Mucosa of descending colon (tissue), 3 donors: ENCODE data around the gene PKDCC. TPM values are rescaled to one million over a fixed set of nuclear protein-coding genes. Genes with fewer than 3 reads are reported as not detected.

Experiments used
- ATAC-seq: fragments of 200-7000 bp; cut with Tn5 transposase; one replicate; pipeline ENCODE4 v1.9.1; 2020; ENCODE audit warnings: mild to moderate bottlenecking, moderate library complexity
- DNase-seq, 3 donors: peaks; one replicate each; pipeline ENCODE4 v3.0.0-alpha.2; 2020
- H3K36me3 ChIP-seq: fragments of 200-600 bp; one replicate; pipeline ENCODE4 v1.8.0; 2021; ENCODE audit warnings: low read depth, mild to moderate bottlenecking
- H3K4me1 ChIP-seq: fragments of 200-600 bp; one replicate; pipeline ENCODE4 v1.8.0; 2021; ENCODE audit warnings: low read depth, mild to moderate bottlenecking
- H3K4me3 ChIP-seq: fragments of 200-600 bp; one replicate; pipeline ENCODE4 v1.8.0; 2021; ENCODE audit warnings: mild to moderate bottlenecking
- H3K9me3 ChIP-seq: fragments of 200-600 bp; one replicate; pipeline ENCODE4 v1.8.0; 2021; ENCODE audit warnings: mild to moderate bottlenecking
- CTCF ChIP-seq: fragments of 200-600 bp; IDR thresholded peaks from one replicate; pipeline ENCODE4 v1.8.0; 2022; ENCODE audit warnings: antibody characterized with exemption, mild to moderate bottlenecking
- intact Hi-C, 2 donors: fragments of 100-400 bp; cut with DNase I in 1 of 2; cut with micrococcal nuclease in 1 of 2; formaldehyde crosslinking; loops; one replicate each; pipeline versions ENCODE4 v1.11.0 to v1.11.1; 2022; cut with DNase I, micrococcal nuclease
- total RNA-seq, 3 donors: library from RNA; stranded (reverse); fragmentation: NEBNext Ultra II Directional in 2 of 3; extraction: Animal tissue kit (Norgen Biotek cat#: 25700) in 2 of 3; gene quantifications; one replicate each; pipeline versions ENCODE4 v1.2.1 to v1.2.4, GENCODE V29; 2021 to 2023
- donor health status: DM: no; HTN: no; CAD: no; lungs with moderate emphysema.
- donor health status: DM: no; HTN: no; CAD: no.
- donor health status: DM: no; HTN: yes; CAD: no.

The PKDCC gene
- total RNA-seq, 3 donors from 2014 or later: 79.3 to 88.8 (median 80.7) TPM

GRCh38 chr2:42040643-42041278 is 7.1 kb upstream of the PKDCC start:
- no peak for TF ChIP-seq CTCF
- H3K36me3 ChIP-seq: no peaks in the 10 kb centered on the region
- no peaks in the 10 kb centered on the region for H3K4me1 ChIP-seq
- ATAC-seq (no peak), DNase-seq (no peak)
- intact Hi-C loops: no loop called here
- no peak overlapping the region for H3K4me3 ChIP-seq
- no peaks in the 10 kb centered on the region for H3K9me3 ChIP-seq

GRCh38 chr2:42041377-42042127 is 6.3 kb upstream of the PKDCC start:
- TF ChIP-seq CTCF: no peak
- no peaks in the 10 kb centered on the region for H3K9me3 ChIP-seq
- intact Hi-C loops: no loop called here
- no peaks in the 10 kb centered on the region for H3K36me3 ChIP-seq
- ATAC-seq (no peak), DNase-seq (no peak)
- no peaks in the 10 kb centered on the region for H3K4me1 ChIP-seq
- H3K4me3 ChIP-seq: no peak overlapping the region

- Histone ChIP-seq H3K9me3 (no peaks in the 10 kb centered on the region), H3K4me1 (peaks cover 8% of the 10 kb centered on the region), H3K36me3 (no peaks in the 10 kb centered on the region), H3K4me3 (no peak overlapping the region)
- DNase-seq (no peak), ATAC-seq (no peak)
- TF ChIP-seq CTCF: no peak
- intact Hi-C loops: no loop called here
Measured at GRCh38 chr2:42042631-42043355, 5.0 kb upstream of the PKDCC start.

GRCh38 chr2:42043789-42044394 is 3.9 kb upstream of the PKDCC start:
- H3K4me1 ChIP-seq: peaks cover 8% of the 10 kb centered on the region
- no peaks in the 10 kb centered on the region for H3K9me3 ChIP-seq
- intact Hi-C loops: no loop called here
- ATAC-seq (no peak), DNase-seq (no peak)
- H3K4me3 ChIP-seq: no peak overlapping the region
- TF ChIP-seq CTCF: no peak
- H3K36me3 ChIP-seq: no peaks in the 10 kb centered on the region

GRCh38 chr2:42044939-42045338 is 2.9 kb upstream of the PKDCC start:
- intact Hi-C loops: no loop called here
- H3K9me3 ChIP-seq: no peaks in the 10 kb centered on the region
- no peak for TF ChIP-seq CTCF
- no peak for DNase-seq
- H3K36me3 ChIP-seq: no peaks in the 10 kb centered on the region
- ATAC-seq: no peak
- peaks cover 8% of the 10 kb centered on the region for H3K4me1 ChIP-seq
- H3K4me3 ChIP-seq: no peak overlapping the region
